PC-9 (cell line): Measurements from ENCODE around the gene TAOK1. TPM values are rescaled to one million over a fixed set of nuclear protein-coding genes. Genes with fewer than 3 reads are reported as not detected.
A peak's percentile ranks its signal among the peaks of the same experiment; 100 is the strongest.

Experiments
- BruUV-seq: library from RNA; stranded (reverse); fragments of 400-500 nt; replicated peaks from 2 replicates; lab custom pipeline; 2021; lab: Mats Ljungman, UMichigan
- CTCF ChIA-PET: fragments of 300-600 bp; sonication (Branson Sonifier 250); formaldehyde crosslinking; loops from one replicate; lab custom pipeline; 2022; ENCODE audit warnings: antibody characterized with exemption; lab: Charles Lee
- POLR2A ChIA-PET: fragments of 300-600 bp; sonication (Branson Sonifier 250); formaldehyde crosslinking; loops from one replicate; lab custom pipeline; 2022; ENCODE audit warnings: antibody characterized with exemption; ENCODE audit not compliant: unreplicated experiment; lab: Charles Lee
- DNase-seq, 2 experiments: peaks; one replicate each; pipeline versions ENCODE4 v3.0.0 to v3.0.0-alpha.2; 2015 to 2022; ENCODE audit warnings: mixed read lengths in 1 of 2
- H2AFZ ChIP-seq: fragments of 200-600 bp; sonication (generic); 2 replicates; pipeline ENCODE4 v1.8.1; 2017; ENCODE audit warnings: antibody characterized with exemption
- H3F3A ChIP-seq: fragments of 200-600 bp; sonication (generic); 2 replicates; pipeline ENCODE4 v1.8.1; 2017; ENCODE audit warnings: antibody characterized with exemption, mild to moderate bottlenecking, low read depth; ENCODE audit not compliant: insufficient read depth
- H3K27ac ChIP-seq: fragments of 200-600 bp; sonication (generic); 2 replicates; pipeline ENCODE4 v1.6.1; 2016; ENCODE audit warnings: mixed run types
- H3K27me3 ChIP-seq: fragments of 200-600 bp; sonication (generic); 2 replicates; pipeline ENCODE4 v1.6.1; 2016; ENCODE audit warnings: low read depth, mixed run types; ENCODE audit not compliant: insufficient read depth
- H3K36me3 ChIP-seq: fragments of 200-600 bp; sonication (generic); 2 replicates; pipeline ENCODE4 v1.6.1; 2016; ENCODE audit warnings: low read depth, mixed run types
- H3K4me1 ChIP-seq: fragments of 200-600 bp; sonication (generic); replicated peaks from 2 replicates; pipeline ENCODE4 v1.6.1; 2016; ENCODE audit warnings: mixed run types; ENCODE audit not compliant: insufficient read depth
- H3K4me2 ChIP-seq: fragments of 200-600 bp; sonication (generic); 2 replicates; pipeline ENCODE4 v1.6.1; 2017; ENCODE audit warnings: mixed run types
- H3K4me3 ChIP-seq: fragments of 200-600 bp; sonication (generic); 2 replicates; pipeline ENCODE4 v1.6.1; 2016; ENCODE audit warnings: mixed run types
- H3K79me2 ChIP-seq: fragments of 200-600 bp; sonication (generic); 2 replicates; pipeline ENCODE4 v1.6.1; 2017; ENCODE audit warnings: low read depth, mixed run types
- H3K9me2 ChIP-seq: fragments of 200-600 bp; sonication (generic); 2 replicates; pipeline ENCODE4 v1.8.1; 2017; ENCODE audit warnings: mild to moderate bottlenecking; ENCODE audit not compliant: insufficient read depth
- H3K9me3 ChIP-seq: fragments of 200-600 bp; sonication (generic); 2 replicates; pipeline ENCODE4 v1.8.1; 2016; ENCODE audit warnings: low read depth; ENCODE audit not compliant: insufficient read depth
- H4K20me1 ChIP-seq: fragments of 200-600 bp; sonication (generic); 2 replicates; pipeline ENCODE4 v1.8.1; 2017; ENCODE audit not compliant: insufficient read depth
- CTCF ChIP-seq: fragments of 200-600 bp; sonication (generic); conservative IDR thresholded peaks from 2 replicates; pipeline ENCODE4 v1.6.1; 2017; ENCODE audit warnings: mixed run types, antibody characterized with exemption, mild to moderate bottlenecking, moderate library complexity
- EZH2 ChIP-seq: fragments of 200-600 bp; sonication (generic); IDR thresholded peaks from 2 replicates; pipeline ENCODE4 v1.8.0; 2017; ENCODE audit warnings: antibody characterized with exemption, low read depth
- intact Hi-C: fragments of 100-400 bp; cut with micrococcal nuclease; formaldehyde crosslinking; loops from one replicate; pipeline ENCODE4 v1.10.0; 2022; ENCODE audit not compliant: unreplicated experiment
- total RNA-seq: library from RNA; stranded (reverse); gene quantifications from 2 replicates; pipeline ENCODE4 v1.2.3, GENCODE V29; 2021

The TAOK1 gene
- total RNA-seq, 1 experiment from 2014 or later: 51.1 TPM

- H3K27me3 ChIP-seq: no peaks in the 10 kb centered on the region
- H3K9me3 ChIP-seq: no peaks in the 10 kb centered on the region
- intact Hi-C loops: loop anchor here (1.0 to 5.0 kb wide), 6 partner anchors 78 to 723 kb away; partner anchors contain the start of gene NUFIP2
- H2AFZ ChIP-seq: peak overlapping the region; percentile 69
- H3K79me2 ChIP-seq: no peaks in the 10 kb centered on the region
- peak overlapping the region; percentile 62 for H3K4me2 ChIP-seq
- H4K20me1 ChIP-seq: no peaks in the 10 kb centered on the region
- no peaks in the 10 kb centered on the region for H3K9me2 ChIP-seq
- CTCF ChIA-PET: interaction anchor here (0.5 to 1.4 kb wide), 21 partner anchors 10 to 723 kb away, joined by 3 to 12 read pairs (median 4); partner anchors contain the start of genes MYO18A and TAOK1
- H3K27ac ChIP-seq: no peak overlapping the region
- peak; percentile 61 to 71 for DNase-seq
- H3K36me3 ChIP-seq: no peaks in the 10 kb centered on the region
- H3K4me3 ChIP-seq: peak overlapping the region; percentile 10; the same call in 1 of the 2 replicates
- no peak for TF ChIP-seq EZH2
- TF ChIP-seq CTCF: peak; percentile 89
- peaks cover 11% of the 10 kb centered on the region for H3K4me1 ChIP-seq
- no TSS peak for BruUV-seq
- H3F3A ChIP-seq: peaks cover 10% of the 10 kb centered on the region
- POLR2A ChIA-PET: interaction anchor here (0.5 to 0.6 kb wide), 5 partner anchors 8 to 212 kb away, joined by 3 to 6 read pairs (median 3); no protein-coding TSS in a partner anchor
Measured at GRCh38 chr17:29369831-29370735, 20.1 kb upstream of the TAOK1 start.

DNA sequence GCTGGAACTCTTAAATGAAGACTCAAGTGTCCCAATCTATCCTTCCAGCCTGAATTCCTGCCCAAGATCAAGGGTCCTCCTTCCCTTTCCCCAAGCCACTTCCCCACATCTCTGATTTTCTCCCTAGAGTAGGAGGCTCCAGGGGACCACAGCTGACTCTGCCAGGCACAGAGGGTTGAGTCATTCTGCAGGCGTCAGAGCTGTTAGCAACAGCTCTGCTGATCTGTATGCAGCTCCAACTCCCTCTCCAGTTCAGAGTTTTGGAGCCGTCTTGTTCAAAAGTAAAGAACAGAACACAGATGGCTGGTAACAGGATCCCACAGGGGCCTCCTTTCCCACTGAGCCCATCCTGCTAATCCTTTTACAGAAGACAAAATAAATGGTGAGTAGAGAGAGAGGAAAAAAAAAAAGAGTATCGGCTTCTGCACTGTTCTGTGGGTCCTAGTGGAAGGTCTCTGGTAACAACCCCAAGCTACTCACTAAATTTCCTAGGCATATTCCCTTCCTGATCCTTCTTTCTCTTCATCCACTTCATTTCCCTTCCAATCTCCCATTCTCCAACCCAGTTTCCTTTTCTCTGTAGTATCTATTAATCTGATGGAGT, 13.4 kb upstream of the TAOK1 start:
- Histone ChIP-seq H3K79me2 (no peaks in the 10 kb centered on the region), H4K20me1 (no peaks in the 10 kb centered on the region), H3K4me2 (no peak overlapping the region), H3K27ac (no peak overlapping the region), H3K36me3 (no peaks in the 10 kb centered on the region), H3K27me3 (no peaks in the 10 kb centered on the region), H3K4me1 (peaks cover 33% of the 10 kb centered on the region), H3K9me2 (no peaks in the 10 kb centered on the region), H3F3A (peaks cover 22% of the 10 kb centered on the region), H3K4me3 (no peak overlapping the region), H2AFZ (no peak overlapping the region), H3K9me3 (no peaks in the 10 kb centered on the region)
- TF ChIP-seq CTCF (no peak), EZH2 (no peak)
- no peak for DNase-seq
- CTCF ChIA-PET: interaction anchor here (0.7 kb wide), 1 partner anchor 101 kb away, joined by 3 read pairs; no protein-coding TSS in a partner anchor
- no TSS peak for BruUV-seq
- intact Hi-C loops: no loop called here
- POLR2A ChIA-PET: no interaction called here

DNA sequence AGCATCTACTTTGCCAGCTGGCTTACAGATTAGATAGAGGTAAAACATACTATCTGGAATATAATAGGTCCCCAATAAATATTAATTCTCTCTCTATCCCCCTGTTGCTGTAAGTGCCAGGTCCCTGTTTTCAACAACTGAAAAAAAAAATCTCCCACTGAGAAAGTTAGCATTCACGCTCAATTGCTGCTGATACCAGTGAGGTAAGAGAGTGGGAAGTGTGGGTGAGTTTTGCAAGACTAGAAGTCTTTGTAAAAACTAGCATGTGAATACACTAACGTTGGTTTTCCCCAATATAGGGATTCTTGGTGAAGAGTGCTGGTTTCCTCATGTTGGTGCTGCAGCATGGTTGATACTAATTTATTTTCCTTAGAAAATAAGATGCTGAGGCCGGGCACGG, 11.7 kb upstream of the TAOK1 start:
- DNase-seq: no peak
- no peaks in the 10 kb centered on the region for H3K9me3 ChIP-seq
- no peaks in the 10 kb centered on the region for H4K20me1 ChIP-seq
- H3K36me3 ChIP-seq: no peaks in the 10 kb centered on the region
- no peak overlapping the region for H3K4me3 ChIP-seq
- ChIA-PET CTCF (no interaction called here), POLR2A (interaction anchor here (0.8 kb wide), 1 partner anchor 9 kb away, joined by 5 read pairs; no protein-coding TSS in a partner anchor)
- H2AFZ ChIP-seq: no peak overlapping the region
- H3K27me3 ChIP-seq: no peaks in the 10 kb centered on the region
- no peak for TF ChIP-seq CTCF
- TF ChIP-seq EZH2: no peak
- no TSS peak for BruUV-seq
- peaks cover 22% of the 10 kb centered on the region for H3F3A ChIP-seq
- H3K79me2 ChIP-seq: no peaks in the 10 kb centered on the region
- intact Hi-C loops: no loop called here
- H3K9me2 ChIP-seq: no peaks in the 10 kb centered on the region
- H3K4me1 ChIP-seq: peaks cover 33% of the 10 kb centered on the region
- no peak overlapping the region for H3K4me2 ChIP-seq
- H3K27ac ChIP-seq: no peak overlapping the region
